GM19395 (cell line): ENCODE data around the gene FRYL.

ENCODE experiments used
- ATAC-seq: cut with Tn5 transposase; IDR thresholded peaks from one replicate; pipeline ENCODE4 v1.9.1; 2021; ENCODE audit warnings: mild to moderate bottlenecking, moderate library complexity; ENCODE audit not compliant: unreplicated experiment

The FRYL gene

DNA sequence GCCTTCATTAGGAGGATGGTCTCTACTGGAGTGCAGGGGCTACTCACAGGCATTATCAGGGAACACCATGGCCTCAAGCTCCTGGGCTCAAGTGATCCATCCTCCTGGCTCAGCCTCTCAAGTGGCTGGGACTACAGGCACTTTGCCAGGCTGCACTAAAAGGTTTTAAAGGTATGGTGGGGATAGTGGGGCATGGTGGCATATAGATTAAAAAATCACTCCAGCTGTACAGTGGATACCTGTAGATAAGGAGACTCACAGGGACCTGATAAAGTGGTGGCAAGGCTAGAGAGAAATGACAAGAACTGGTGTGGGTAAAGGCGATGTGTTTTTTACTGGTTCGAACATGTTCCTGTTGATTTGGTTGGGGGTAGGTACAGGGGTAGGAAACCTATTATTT, 284.1 kb downstream of the FRYL start:
- ATAC-seq = no peak

DNA sequence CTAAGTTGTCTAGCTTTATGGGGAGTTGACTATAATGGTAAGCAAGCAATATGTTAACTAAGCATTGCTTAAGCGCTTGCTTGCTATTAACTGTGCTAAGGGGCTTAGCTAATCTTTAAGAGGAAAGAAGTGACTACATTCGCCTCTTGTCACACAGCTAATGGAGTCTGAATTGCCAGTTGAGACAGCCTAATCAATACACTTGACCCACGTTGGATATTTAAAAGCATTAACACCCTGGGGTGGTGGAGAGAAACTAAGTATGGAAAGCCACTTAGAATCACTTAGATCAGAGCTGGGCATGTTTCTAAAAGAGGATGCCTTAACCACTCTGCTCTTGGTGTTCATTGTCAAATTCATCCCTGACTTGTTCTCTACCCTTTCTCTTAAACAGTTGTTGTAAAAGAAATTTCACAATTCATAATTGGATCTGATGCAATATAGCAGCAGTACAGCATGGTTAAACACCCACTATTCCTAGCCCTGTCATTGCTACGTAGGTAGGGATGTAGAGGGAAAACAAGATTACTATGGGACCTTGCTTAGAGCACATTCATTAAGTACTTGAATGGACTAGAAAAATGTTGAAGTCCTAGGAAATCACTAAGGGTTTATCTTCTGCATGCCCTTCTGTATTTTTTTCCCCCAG, 286.5 kb downstream of the FRYL start:
- ATAC-seq = no peak

- ATAC-seq = no peak
These were observed 288.4 kb downstream of the FRYL start for GRCh38 chr4:48491514-48492176.

GRCh38 chr4:48490680-48491513, 289.2 kb downstream of the FRYL start:
- no peak for ATAC-seq

- no peak for ATAC-seq
These were observed 289.9 kb downstream of the FRYL start, which contains the start of gene ZAR1 for GRCh38 chr4:48490012-48490679. Gene ZAR1, plus strand, starts transcription at chr4:48490252. Its CDS starts 40 bp downstream, at chr4:48490292.

DNA sequence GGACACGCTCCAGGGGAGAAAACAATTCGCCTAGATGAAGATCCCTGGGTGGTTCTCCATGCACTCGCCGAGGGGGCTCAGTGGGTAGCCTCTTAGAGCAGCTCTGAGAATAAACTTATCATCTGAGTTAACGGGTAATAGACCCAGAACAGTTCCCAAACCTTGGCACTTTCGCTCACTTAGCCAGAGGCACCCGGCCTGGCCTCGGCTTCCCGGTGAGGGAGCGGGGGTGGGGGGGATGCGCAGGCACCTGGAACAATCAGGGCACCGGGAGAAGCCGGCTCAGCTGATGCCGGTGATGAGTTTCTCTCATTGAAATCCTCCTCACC, 290.4 kb downstream of the FRYL start:
- no peak for ATAC-seq

GRCh38 chr4:48484494-48485168, 295.4 kb downstream of the FRYL start:
- no peak for ATAC-seq

DNA sequence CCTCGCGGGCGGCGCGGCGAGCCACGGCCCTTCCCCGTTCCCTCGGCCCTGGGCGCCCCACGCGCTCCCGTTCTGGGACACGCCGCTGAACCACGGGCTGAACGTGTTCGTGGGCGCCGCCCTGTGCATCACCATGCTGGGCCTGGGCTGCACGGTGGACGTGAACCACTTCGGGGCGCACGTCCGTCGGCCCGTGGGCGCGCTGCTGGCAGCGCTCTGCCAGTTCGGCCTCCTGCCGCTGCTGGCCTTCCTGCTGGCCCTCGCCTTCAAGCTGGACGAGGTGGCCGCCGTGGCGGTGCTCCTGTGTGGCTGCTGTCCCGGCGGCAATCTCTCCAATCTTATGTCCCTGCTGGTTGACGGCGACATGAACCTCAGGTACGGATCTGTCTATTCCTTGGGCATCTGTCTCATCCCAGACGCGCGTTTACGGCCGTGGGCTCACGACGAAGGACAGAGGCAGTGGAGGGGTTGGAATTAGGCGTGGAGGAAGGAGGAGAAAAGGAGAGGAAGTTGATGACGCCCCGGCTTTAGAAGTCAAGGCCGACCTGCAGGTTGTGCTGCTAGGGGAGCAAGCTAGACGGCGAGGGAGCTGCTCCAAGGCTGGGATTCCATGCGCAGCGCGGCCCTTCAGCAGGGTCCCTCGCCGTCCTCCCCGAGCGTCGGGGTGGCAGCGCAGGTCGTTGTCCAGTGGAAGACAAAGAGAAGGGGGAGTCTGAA, 296.1 kb downstream of the FRYL start:
- no peak for ATAC-seq

- ATAC-seq = peak; percentile 48
These were observed 296.9 kb downstream of the FRYL start, which contains the start of gene SLC10A4 for GRCh38 chr4:48483006-48483776. Gene SLC10A4, plus strand, starts transcription at chr4:48483343. Its CDS starts 219 bp downstream, at chr4:48483562.

GRCh38 chr4:48481581-48481980, 298.5 kb downstream of the FRYL start:
- ATAC-seq = no peak

- ATAC-seq = no peak
These were observed 301.8 kb downstream of the FRYL start for GRCh38 chr4:48478273-48478672.

DNA sequence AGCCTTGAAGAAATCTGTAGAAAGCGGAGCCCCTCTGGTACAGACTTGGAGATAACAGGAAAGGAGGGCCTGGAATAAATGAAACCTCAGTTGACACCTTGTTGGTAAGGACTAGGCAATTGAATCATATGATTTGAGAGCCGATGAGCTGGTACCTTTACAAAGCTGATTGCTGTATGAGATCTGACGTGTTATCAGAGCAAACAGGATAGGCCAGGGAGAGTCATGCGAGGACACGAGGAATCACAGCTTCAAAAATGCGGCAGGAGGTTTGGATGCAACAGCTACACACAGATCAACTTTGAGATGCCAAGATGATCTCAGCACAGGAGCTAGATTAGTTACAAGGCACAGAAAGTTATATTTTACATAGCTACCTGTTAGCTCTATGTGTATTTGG, 304.3 kb downstream of the FRYL start:
- ATAC-seq = no peak

DNA sequence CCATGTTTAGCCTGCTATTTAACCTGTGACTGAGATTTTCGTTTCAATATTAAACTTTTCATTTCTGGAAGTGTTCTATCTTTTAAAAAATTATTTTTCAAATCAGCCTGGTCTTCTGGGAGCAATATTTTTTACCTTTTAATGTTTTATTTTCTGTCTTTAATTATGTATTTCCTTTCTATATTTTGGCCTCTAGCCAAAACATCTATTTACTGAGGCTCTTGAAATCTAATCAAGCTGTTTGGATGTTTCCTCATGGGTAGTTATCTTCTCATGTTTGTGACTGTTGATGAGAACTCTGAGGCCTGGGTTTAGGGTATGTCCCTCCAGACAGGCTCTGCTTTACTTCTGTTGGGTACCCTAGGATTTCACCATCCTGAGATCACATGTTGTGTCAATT, 307.3 kb downstream of the FRYL start:
- ATAC-seq = no peak

DNA sequence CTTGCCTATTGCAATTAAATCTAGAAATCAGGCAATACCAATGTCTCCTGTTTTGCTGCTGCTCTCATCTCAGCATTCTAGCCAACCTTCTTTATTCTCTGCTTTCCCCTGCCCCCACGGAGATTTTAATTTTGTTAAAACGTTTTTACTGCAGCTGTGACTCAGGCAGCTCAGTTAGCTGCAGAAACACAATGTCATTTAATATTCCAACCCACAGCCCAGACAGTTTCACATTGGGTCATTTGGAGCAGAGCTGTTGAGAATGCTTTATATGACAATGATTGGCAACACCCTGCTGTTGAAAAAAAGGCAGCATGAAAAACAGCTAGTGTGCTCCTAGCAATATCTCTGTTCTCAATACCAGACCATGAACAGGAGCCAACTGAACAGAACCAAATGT, 309.5 kb downstream of the FRYL start:
- ATAC-seq = no peak

DNA sequence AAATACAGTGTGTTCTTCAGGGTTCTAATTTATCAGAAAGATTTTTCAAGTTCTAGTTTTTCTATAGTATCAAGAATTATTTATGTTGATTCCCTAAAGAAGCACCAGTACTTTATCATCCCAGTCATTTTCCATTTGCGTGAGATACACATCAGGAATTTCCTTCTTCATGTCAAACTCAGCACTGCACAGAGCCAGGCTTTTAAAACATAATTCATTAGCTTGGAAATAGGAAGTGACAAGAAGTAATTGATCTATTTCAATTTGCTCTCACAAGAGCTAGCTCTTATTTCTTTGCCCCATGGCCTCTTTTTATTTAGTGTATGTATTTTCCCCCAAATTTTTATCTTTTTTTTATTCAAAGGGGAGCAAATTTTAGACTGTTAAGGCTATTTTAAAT, 309.9 kb downstream of the FRYL start:
- no peak for ATAC-seq

DNA sequence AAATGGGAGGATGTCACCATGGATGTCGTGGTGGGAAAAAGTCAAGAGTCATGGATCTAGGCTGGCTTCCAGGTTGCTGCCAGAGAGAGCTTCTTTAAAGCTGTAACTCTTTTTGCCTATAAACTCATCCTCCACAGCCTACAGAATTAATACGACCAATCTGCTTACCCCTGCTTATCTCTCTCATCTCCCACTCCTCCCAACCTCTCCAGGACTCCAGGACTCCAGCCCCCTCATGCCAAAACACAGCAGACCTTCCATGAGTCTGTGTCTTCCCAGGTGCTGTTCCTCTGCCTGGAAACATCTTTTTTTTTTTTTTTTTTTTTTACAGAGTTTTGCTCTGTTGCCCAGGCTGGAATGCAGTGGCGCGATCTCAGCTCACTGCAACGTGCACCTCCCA, 312.2 kb downstream of the FRYL start:
- ATAC-seq = no peak

- ATAC-seq = no peak
These were observed 312.6 kb downstream of the FRYL start for GRCh38 chr4:48467442-48467841.

DNA sequence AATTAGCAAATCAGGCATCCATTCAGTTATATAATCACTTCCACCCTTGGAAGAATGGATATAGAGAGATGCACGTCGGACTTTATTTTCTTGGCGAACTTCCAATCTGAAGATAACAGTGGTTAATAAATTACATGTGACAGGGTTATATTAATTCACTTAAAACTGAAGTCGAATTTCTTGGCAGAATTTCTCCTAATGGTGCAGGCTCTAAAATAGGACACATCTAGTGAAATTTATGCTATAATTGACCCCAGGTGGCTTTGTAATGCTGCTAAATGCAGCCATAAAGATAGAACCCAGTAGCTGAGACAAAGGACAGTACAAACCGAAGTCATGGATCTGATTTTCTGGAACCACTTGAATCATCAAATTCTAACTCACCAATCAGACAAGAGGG, 317.7 kb downstream of the FRYL start:
- no peak for ATAC-seq

- ATAC-seq = no peak
These were observed 319.1 kb downstream of the FRYL start for GRCh38 chr4:48461000-48461399.
